Measurements from ENCODE around the gene SLC26A5.

The SLC26A5 gene

DNA sequence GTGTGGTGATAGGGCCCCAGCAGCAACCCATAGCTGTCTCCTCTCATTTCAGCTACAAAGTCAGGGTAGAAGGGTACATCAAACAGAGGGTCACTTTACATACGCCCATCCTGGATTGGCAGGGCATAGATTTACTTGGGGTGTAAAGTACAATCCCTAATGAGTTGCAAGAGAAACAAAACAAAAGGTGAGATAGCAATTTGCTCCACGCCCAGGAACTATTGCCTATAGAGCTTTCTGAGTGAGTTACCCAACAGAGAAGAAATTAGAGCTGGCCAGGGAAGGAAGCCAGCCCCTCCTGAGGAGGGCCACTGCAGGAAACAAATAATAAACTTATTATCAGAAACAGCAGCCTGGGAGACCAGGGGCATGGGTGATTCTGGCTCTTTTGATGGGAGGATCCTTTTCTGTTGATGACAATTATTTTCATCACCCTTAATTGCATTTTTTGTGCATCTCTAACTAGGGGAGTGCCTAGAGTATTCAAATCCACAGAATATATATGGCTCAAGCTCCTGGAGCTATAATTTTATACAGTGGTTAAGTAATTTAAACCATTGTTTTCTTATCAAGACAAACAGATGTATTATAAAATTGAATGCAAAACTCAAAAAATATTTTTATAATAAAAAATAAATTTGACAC lies 47.4 kb downstream of the SLC26A5 start:
- DNase-seq, result no peak

DNA sequence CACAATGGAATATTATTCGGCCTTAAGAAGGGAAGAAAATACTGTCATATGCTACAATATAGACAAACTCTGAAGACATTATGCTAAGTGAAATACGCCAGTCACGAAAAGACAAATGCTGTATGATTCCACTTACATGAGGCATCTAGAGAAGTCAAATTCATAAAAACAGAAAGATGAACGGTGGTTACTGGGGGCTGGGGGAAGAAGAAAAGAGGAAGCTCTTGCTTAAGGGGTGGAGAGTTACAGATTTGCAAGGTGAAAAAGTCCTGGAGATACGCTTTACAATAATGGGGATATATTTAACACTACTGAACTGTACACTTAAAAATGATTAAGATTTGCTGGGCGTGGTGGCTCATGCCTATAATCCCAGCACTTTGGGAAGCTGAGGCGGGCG lies 49.5 kb downstream of the SLC26A5 start:
- no peak for DNase-seq

DNA sequence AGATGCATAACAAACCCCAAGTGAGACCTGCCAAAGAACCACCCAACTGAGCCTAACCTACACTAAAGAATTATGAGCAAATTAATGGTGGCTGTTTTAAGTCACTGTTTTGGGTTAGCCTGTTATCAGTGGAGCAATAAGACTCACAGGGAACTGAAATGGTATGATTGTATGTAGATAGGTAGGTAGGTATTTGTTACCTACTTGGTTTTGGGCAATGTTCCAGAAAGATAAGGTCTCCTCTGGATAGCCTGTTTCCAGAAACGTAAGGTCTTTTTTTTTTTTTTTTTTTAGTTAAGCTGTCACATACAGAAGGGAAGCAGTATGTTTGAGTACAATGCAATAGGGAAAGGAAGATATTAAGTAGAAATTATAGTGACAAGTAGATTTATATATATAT lies 50.9 kb downstream of the SLC26A5 start:
- DNase-seq, result no peak

DNA sequence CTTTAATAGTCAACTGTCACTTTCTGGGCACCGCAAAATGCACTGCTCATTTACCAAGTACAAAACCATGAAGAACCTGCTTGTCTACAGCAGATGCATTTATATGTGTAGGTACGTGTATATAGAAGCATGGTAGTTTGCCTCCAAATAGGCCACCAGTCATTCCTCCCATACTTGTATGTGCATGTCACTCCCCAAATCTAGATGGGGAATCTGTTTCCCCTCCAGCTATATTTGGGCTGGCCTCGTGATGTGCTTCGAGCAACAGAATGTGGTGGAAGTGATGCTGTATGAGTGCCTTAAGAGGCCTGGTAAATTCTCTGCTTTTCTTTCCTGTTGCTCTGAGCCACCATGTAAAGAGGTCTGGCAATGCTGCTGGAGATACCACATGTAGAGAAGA lies 51.4 kb downstream of the SLC26A5 start:
- no peak for DNase-seq

DNA sequence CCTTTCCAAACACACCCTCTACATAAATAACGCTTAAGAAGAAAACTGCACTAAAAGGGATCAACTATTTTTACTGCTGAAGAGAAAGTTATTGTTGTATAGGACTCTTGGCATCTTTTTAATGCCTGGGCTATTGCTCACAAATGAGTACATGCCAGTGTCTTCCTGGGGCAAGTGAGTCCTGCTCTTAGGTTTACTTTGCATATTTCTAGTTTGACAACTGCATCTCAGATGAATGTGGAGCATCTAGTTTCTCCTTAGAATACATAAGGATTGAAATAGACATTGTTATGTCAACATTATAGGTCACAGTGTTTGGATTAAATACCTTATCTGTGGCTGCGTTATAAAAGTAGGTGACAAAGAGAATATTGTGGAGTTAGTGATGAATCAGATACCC lies 54.0 kb downstream of the SLC26A5 start:
- DNase-seq, result no peak

DNA sequence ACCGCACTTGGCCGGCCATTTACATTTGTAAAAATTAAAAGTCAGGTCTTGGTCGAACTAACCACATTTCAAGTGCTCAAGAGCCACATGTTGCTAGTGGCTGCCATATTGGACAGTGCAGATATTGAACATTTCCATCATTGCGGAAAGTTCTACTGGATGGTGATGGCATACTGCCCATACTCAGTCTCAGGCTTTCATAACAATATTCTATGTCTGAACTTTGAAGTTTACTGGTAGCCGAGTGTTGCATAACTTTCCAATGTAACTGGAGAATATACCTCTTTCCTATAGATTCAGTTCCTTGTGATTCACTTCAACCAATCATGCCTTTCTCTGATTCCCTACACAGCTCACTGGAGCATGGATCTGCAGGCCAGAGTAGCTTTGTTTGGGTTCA lies 54.9 kb downstream of the SLC26A5 start:
- DNase-seq, result no peak

DNA sequence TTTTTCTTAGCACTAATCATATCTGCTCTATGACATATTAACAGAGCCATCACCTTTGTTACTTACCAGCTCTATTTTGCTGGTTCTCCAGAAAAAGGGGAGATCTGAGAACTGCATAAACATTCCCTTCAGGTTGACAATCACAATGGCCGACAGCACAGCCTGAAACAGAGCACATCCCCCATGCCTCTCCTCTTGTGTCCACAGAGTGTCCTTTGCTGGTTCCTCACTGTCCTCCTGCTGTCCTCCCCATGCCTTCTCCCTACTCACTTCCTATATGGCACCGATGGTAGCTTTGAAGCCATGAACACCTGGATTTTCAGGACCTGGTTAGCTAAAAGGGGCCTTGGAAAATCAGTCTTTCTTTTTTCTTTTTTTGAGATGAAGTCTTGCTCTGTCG lies 56.7 kb downstream of the SLC26A5 start:
- no peak for DNase-seq

DNA sequence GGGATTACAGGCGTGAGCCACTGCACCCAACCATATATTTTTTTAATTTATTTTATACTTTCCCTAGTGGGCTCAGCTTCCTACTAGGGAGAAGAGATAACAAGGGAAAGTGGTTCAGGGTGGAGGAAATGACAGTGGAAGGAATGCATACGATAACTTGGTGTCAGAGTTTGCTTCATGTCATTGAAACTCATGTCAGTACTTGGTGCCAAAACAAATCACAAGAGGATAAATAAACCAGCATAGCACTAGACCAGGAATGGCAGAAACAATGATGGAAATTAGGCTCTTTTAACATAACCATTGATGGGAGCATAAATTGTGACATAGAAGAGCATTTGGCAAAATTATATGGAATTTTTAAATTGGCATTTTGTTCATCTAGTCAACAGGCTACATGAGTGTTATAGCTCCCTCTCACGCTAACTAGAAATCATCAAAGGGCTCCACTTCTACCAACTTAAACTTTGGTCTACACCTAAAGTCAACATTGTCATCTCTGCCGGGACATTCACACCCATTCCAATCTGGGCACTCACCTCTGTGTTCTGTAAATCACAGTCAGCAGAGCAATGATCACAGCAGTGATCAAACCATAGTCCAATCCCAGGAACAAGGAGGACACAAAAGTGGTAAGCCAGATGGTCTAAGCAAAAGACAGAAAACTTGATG lies 57.4 kb downstream of the SLC26A5 start:
- DNase-seq, result no peak

DNA sequence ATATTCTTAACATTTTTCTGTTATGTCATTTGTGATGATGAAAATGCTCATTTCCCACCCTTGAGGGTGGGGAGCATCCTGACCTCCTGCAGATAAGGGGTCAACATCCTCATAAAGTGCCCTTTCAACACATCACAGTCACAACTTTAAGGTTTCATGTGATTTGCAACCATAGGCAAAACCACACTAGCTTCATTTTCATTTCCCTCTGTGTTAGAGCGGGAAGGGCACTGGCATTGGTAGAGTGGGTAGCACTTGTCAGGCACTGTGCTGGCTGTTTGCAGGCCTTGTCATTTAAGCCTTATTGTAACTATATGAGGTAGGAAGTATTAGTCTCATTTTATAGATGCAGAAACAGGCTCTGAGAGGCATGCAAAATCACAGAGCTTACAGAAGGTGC lies 58.8 kb downstream of the SLC26A5 start:
- no peak for DNase-seq

DNA sequence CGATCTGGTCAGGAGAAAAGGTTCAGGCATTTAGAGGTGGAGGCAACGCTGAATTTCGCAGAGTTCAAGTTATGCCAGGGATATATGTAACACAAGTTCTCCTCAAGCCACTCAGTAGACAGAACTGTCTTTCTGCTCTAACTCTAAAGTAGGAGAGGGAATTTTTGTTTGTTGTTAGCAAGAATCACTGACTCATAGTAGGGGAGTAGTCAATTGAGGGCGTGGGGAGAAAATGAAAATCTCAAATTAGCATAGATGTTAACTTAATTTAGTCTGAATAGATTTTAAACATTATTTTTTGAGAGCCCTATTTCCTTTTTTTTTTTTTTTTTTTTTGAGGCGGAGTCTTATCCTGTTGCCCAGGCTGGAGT lies 64.0 kb downstream of the SLC26A5 start:
- DNase-seq, result no peak

DNA sequence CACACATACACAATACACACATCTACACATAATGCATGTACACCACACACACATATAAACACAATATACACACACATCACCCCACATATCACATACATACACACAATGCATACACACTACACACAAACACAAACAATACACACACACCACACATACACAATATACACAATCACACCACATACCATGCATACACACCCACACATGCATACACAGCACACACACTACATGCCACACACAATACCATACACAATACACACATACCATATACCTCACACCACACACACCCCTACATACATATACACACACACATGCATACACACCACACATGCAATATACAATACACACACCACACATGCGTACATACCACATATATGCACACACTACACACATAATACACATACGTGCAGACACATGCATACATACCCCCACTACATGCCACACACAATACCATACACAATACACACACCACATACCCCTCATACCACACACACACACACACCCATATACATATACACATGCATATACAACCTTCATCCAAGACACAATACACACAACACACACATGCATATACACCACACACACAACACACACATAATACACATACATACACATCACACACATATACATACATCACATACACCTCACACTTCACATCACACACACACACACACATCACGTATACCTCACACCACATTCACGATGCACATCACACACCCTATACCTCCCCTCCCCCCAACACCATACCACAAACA lies 64.6 kb downstream of the SLC26A5 start:
- no peak for DNase-seq

DNA sequence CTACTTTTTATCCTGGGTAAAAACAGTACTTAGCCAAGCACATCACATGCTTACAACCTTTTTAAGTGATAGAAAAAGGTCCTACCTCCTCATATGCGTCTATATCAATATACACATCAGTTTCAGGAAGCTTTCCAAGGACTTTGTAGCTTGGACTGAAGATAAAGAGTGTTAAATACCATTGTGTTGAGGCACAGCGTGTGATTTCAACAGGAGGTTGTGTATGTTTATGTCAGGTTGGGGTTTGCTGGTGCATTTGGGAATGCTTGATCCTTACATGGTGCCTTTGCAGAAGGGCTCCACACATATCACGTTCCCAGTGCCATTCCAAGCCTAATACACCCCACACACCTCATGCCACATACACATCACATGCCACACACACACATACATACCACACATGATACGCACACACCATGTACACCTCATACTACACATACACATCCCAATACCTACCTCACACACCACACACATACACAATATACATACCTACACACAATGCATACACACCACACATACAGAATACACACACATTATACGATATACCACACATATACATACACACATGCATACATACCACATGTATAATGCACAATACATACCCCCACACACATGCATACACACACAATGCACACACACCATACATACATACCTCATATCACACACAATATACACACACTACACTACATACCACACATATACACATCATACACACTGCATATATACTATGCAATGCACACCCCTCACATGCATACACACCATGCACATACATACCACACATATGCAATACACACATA lies 65.4 kb downstream of the SLC26A5 start:
- no peak for DNase-seq

DNA sequence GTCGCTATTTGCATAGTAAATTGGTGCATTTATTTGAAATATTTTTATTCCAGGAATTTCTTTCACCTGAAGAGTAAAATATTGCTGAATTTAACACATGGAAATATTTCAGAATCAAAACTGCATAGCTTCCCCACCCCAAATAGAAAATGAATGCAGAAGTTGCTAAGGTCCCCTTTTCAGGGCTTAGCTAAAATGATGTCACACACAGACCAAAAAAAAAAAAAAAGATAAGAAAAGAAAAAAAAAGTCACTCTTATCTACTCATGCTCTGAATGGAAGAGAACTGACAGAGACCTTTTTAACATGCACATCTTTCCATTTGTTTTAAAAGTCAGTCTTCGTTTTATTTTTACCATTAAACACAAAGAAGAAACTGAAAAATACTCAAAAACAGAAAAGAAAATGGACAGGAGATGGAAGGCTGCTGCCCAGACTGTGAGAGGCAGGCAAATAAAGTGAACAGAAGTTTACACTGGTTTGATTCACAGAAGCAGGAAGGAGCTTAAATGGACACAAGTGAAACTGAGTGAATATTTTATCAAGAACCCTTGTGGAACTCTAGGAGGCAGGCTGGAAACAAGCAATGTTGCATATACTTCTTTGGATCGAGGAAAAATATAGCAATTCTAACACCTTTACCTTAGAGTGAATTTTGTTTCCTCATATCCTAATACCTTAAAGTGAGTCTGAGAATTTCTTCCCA lies 66.6 kb downstream of the SLC26A5 start:
- no peak for DNase-seq

DNA sequence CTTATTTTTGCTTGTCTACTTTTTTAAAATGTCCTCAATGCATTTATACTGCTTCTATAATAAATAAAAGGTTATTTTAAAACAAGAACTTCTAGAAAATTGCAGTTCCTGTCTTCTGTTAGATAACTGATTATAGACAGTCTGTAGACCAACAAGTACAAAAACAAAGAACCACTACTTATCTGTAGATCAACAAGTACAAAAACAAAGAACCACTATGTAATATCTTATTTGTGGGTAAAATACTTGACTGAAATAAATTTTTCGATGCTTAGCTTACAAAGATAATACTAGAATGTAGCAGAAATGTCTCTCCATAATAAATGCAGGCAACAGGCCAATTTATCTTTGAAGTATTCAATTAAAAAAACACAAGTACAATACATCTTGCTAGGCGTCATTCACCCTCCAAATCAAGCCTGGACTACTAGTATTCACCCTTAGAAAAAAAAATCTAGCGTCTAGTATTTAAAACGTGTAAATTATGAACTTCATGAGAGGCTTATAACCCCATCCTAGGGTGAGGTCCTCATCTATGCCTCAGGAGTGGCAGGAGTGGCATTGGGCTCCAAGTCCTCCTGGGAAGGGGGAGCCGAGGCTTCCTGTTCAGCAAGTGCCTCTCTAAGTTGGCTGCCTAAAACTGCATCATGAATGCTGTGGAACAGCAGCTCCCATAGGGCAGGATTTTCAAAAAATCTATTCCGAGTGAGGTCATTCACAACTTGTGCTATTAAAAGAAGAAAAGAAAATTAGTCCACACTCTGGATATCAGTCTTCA lies 72.0 kb downstream of the SLC26A5 start:
- DNase-seq, result no peak

DNA sequence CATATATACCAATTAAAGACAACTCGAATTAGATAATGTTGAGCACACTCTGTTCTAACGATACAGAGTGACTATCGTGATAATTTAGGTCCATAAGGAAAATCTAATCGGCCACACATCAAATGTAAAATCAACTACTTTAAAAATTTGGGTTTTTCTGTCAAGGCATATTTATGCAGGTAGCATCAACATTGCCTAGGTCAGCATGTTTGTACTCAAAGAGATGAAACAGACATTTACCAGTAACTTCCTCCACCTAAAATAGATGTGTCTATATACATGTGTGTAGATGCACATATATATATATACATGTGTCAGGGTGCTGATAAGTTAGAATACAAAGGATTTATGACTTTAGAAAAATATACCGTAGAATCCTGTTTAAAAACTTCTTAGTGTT lies 76.6 kb downstream of the SLC26A5 start:
- DNase-seq, result no peak

DNA sequence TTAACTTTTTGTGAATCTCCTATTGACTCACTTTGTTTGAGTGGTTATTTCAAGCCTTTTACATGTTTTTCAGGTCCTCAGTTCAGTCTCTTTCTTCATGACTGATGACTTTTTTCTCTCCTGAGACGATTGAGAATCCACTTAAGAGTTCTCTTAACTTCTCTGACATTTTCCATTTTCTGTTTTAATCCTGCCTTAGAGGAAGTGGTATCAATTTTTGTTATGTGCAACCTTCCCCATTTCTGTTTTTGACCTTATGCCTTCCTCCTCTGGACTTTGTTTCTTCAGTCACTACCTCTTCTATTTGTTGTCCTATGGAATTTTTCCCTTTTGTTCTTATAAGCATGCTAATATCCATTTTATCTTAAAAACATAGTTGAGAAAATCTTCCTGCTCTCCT lies 96.2 kb downstream of the SLC26A5 start:
- no peak for DNase-seq

DNA sequence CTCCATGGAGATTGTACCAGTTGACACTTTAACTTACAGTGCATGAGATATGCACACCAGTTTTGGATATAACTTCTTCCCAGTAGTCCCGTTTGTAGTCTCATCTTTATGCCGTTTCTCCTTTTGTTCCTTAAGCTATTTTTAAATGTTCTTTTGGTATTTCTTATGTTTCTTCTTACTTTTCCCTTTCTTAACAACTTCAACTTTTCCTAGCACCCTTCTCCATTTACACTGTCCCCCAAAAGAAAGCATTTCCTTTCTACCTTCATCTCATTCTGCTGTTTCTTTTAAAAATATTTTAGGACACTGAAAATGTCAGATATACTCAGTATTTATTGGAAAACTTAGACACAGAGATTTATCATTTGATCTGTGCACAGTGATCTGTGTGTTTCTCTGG lies 97.0 kb downstream of the SLC26A5 start:
- DNase-seq, result no peak

DNA sequence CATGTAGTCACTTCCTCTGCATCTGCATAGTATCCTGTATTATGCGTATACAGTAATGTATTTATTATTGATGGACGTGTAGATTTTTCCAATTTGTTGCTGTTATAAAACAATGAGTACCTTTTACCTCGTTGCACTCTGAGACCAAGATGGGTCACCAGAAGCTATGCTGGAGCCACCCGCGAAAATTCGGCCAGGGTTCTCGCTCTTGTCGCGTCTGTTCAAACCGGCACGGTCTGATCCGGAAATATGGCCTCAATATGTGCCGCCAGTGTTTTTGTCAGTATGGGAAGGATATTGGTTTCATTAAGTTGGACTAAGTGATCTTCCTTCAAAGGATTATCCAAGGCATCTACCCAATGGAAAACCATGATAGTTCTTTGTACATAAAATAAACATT lies 97.6 kb downstream of the SLC26A5 start:
- no peak for DNase-seq

DNA sequence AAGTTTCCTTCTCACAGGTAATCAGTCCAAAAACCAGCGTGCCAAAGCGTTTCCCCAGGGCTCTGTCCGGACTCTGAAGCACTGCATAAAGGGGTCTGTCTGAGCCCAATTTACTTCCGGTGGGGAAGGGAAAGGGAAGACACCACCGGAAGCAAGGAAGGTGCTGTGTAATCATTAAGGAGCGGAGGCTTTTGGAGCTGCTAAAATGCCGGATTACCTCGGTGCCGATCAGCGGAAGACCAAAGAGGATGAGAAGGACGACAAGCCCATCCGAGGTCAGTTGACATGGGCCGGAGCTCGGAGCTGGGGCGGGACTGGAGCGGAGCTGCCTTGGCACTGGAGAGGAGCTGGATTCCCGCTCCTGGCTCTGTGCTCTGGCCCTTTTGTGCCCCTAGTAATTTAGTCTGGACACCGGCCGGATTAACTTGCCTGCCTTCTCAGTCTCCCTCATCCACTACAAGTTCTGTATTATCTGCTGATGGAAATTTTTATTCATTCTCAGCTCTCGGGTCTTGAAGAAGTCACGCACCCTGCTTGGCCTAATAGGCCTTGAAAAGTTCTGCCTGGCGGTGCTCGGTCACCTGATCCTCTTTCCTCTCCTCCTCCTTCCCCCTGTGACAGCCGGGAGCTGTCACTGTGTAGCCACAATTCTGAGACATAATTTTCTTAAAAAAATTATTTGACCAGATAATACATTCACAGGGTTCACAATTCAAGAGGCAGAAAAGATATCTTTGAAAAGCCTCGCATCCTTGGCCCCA lies 98.3 kb downstream of the SLC26A5 start, which contains the start of gene PSMC2:
Gene PSMC2 (plus strand): TSS at position 137 of the 761 bp plus-strand sequence. CDS start 69 bp downstream, at position 206.
- DNase-seq, result no peak

DNA sequence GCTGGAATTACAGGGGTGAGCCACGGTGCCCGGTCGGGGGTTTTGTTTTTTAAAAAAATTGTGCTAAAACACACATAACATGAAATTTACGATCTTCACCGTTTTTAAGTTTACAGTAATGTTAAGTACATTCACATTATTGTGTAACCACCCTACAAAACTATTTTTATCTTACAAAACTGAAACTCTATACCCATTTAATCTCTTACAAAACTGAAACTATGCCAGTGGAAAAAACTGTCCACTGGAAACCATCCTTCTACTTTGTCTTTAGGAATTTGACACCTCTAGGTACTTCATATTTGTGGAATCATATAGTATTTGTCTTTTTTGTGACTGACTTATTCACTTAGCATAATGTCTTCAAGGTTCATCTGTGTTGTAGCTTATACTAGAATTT lies 99.6 kb downstream of the SLC26A5 start:
- no peak for DNase-seq
